Astrocyte of the spinal cord (primary cell): Measurements from ENCODE around the gene MAN1C1.
A peak's percentile ranks its signal among the peaks of the same experiment; 100 is the strongest.
"Not testable (repeated sequence)": the region's sequence is repeated elsewhere in the genome, so short reads cannot be mapped to it uniquely, and the experiment has no call there.

ENCODE experiments used
- DNase-seq: peaks from one replicate; pipeline ENCODE4 v3.0.0; 2011; ENCODE audit warnings: low read depth, low spot score
- H3K4me3 ChIP-seq: 2 replicates; pipeline ENCODE4 v1.5.1; 2011; ENCODE audit warnings: low read depth, mild to moderate bottlenecking, low read length, moderate library complexity
- CTCF ChIP-seq: IDR thresholded peaks from 2 replicates; pipeline ENCODE4 v1.5.1; 2012; ENCODE audit warnings: low read depth, mild to moderate bottlenecking, low read length, inconsistent platforms
- in situ Hi-C: cut with HindIII; loops from 2 replicates; pipeline ENCODE4 v1.10.0; 2017; ENCODE audit warnings: low sequenced_read_pairs

MAN1C1 gene

DNA sequence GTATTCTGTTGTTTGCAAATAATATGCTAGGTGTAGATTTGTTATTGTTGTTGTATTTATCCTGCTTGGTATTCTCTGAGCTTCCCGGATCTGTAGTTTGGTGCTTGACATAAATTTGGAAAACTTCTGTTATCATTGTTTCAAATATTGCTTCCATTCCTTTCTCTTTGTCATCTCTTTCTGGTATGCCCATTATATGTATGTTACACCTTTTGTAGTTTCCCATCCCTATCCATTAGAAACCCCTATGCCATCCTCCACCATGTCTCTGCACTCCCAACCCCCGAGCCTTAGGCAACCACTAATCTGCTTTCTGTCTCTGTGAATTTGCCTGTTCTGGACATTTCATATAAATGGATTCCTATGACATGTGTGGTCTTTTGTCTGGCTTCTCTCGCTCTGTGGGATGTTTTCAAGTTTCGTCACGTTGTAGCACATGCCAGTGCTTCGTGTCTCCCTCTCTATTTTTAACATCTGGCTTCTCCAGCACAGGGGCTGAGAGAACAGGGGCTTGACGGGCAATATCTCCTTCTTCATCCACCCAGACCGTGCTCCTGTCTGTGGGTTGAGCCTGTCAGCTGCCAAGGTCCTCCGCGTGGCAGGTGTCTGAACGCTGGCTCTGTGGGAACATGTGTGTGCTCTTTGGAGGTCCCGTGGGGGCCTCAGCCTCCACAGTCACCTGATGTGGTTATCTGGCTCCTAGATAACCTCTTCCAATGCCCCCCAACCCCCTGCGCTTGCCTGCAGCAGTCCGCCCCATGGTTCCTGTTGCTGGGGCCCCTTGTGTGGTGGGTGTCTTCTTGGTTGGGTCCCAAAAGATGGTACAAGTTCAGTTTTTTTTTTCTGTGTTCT, 32.8 kb upstream of the MAN1C1 start:
- in situ Hi-C loops = no loop called here
- no peak overlapping the region for H3K4me3 ChIP-seq
- TF ChIP-seq CTCF = no peak
- no peak for DNase-seq

DNA sequence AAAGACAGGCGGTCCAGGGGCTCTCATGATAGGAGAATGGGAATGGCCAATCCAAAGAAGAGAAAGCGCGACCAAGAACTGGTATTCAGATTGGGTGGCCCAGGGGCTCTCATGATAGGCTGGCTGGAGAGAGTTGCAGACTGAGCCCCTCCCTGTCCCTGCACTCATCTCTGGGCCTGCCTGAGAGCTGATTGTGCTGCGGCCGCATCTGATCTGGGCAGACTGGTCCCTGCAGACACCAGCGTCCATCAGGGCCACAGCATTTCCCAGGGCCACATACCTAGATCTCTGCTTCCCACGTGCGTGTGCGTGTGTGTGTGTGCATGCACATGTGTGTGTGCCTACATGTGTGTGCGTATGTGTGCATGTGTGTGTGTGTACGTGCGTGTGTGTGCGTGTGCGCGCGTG, 30.4 kb upstream of the MAN1C1 start:
- H3K4me3 ChIP-seq = no peak overlapping the region
- no peak for DNase-seq
- in situ Hi-C loops = no loop called here
- no peak for TF ChIP-seq CTCF

DNA sequence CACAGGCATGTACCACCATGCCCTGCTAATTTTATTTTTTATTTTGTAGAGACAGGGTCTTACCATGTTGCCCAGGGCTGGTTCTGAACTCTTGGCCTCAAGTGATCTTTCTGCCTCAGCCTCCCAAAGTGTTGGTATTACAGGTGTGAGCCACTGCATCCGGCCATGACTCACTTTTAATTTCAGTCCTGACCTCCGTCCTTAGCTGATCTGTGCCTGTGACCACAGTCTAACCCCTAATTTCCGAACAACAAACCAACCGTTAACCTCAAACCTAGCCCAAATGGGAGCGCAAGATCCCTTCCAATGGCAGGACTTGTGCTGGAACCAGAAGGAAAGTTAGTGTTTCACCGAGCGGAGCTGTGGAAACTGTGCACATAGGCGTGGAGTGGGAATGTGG, 29.3 kb upstream of the MAN1C1 start:
- H3K4me3 ChIP-seq = no peak overlapping the region
- no peak for DNase-seq
- TF ChIP-seq CTCF = no peak
- in situ Hi-C loops = no loop called here

DNA sequence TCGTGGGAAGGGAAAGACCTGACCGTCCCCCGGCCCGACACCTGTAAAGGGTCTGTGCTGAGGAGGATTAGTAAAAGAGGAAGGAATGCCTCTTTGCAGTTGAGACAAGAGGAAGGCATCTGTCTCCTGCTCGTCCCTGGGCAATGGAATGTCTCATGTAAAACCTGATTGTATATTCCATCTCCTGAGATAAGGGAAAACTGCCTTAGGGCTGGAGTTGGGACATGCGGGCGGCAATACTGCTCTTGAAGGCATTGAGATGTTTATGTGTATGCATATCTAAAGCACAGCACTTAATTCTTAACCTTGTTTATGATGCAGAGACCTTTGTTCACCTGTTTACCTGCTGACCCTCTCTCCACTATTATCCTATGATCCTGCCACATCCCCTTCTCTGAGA, 28.4 kb upstream of the MAN1C1 start:
- H3K4me3 ChIP-seq, DNase-seq, in situ Hi-C loops: not testable (repeated sequence)

DNA sequence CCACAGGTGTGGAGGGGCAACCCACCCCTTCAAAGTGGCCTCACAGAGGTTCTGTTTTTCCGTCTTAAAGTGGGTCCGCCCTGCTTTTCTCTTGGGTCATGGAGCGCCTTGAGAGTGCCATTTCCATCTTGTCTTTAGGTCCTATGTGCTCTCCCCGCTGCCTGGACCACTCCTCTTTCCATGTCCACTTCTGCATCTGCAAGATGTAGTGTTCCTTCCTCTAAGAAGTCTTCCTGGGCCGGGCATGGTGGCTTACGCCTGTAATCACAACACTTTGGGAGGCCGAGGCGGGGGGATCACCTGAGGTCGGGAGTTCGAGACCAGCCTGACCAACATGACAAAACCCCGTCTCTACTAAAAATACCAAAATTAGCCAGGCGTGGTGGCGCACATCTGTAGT, 27.8 kb upstream of the MAN1C1 start:
- in situ Hi-C loops, H3K4me3 ChIP-seq, DNase-seq: not testable (repeated sequence)

DNA sequence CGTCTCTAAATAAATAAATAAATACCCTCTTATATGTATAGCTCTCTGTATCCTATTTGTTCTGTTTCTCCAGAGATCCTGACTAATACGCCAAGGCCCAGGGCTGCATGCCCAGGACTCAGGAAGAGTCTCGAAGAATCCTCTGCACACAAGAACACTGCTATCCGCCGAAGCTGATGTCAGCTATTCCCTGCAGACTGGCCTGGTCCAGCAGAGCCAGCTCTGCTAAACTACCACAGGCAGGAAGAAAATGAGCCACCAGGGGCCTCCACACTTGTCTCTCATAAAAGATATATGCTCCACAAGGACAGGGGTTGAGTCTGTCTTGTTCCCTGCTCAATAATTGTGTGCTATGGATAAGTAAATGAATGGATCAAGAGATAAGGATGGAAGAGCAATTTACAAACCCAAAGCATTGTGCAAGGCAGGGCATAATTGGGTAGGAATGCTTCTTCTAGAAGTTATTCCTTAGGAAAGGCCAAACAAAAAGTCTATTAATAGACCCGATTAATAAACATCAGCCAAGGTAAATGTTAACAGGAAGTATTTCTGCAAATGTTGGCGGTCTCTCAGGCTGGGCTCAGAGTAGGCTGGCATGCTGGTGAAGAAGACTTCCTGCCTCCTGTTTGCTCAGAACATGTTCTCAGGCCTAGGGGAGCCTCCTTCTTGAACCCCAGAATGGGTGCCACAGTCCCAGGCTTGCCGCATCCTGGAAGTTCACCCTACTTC, 26.3 kb upstream of the MAN1C1 start:
- in situ Hi-C loops = no loop called here
- TF ChIP-seq CTCF = peak; percentile 13
- DNase-seq = no peak
- H3K4me3 ChIP-seq = no peak overlapping the region

- no peak for TF ChIP-seq CTCF
- in situ Hi-C loops = no loop called here
- H3K4me3 ChIP-seq = no peak overlapping the region
- no peak for DNase-seq
These were observed 22.7 kb upstream of the MAN1C1 start for GRCh38 chr1:25593861-25594260.
